HG03521 (cell line): ENCODE data around the gene TEAD3.

Experiments
- ATAC-seq: cut with Tn5 transposase; IDR thresholded peaks from one replicate; pipeline ENCODE4 v1.9.1; 2021; ENCODE audit warnings: mild to moderate bottlenecking, moderate library complexity; ENCODE audit not compliant: unreplicated experiment

TEAD3 gene

DNA sequence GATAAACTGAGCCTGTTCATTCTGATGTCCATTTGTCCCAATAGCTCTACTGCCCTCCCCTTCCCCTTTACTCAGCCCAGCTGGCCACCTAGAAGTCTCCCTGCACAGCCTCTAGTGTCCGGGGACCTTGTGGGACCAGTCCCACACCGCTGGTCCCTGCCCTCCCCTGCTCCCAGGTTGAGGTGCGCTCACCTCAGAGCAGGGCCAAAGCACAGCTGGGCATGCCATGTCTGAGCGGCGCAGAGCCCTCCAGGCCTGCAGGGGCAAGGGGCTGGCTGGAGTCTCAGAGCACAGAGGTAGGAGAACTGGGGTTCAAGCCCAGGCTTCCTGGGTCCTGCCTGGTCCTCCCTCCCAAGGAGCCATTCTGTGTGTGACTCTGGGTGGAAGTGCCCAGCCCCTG lies 69.4 kb downstream of the TEAD3 start:
- no peak for ATAC-seq

DNA sequence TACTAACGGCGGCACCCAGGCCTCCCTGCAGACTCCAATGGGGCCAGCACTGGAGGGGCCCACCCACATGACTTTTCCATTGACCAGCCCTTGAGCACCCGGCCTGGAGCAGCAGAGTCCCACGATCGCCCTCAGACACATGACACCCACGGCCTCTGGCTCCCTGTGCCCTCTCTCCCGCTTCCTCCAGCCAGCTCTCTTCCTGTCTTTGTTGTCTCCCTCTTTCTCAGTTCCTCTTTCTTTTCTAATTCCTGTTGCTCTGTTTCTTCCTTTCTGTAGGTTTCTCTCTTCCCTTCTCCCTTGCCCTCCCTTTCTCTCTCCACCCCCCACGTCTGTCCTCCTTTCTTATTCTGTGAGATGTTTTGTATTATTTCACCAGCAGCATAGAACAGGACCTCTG lies 70.8 kb downstream of the TEAD3 start:
- ATAC-seq, result no peak

DNA sequence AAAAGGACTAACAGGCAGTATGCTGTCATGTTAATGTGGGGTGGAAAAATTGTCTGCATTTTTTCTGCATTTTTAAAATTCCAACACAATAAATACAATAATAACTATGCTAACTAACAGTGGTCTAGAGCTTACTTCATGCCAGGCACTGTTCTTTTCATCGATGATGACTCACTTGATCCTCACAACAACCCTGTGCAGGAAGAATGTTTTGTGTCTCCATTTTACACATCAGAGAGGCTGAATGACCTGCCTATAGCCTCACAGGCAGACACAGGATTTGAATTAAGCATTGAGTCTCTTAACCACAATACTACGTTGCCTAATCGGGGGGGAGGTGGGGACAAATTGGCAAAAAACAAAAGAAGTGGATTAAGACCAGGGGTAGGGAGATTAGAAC lies 71.6 kb downstream of the TEAD3 start:
- ATAC-seq, result no peak
